NCI-H2029 (cell line): Measurements from ENCODE around the gene SELENOF.
"Not testable (repeated sequence)": the region's sequence is repeated elsewhere in the genome, so short reads cannot be mapped to it uniquely, and the experiment has no call there.

Source experiments
- DNase-seq: peaks from one replicate; lab custom pipeline; 2025; lab: John Stamatoyannopoulos, UW

SELENOF gene

GRCh38 chr1:86916752-86917151, 2.8 kb upstream of the SELENOF start:
- no peak for DNase-seq

GRCh38 chr1:86915737-86916235, 1.9 kb upstream of the SELENOF start:
- DNase-seq = peak; percentile 11

GRCh38 chr1:86914998-86915736, 1.2 kb upstream of the SELENOF start:
- peak; percentile 39 for DNase-seq

GRCh38 chr1:86914601-86914997, 673 bp upstream of the SELENOF start, which contains the start of gene HS2ST1:
Gene HS2ST1, plus strand, starts transcription at chr1:86914635.
- no peak for DNase-seq

- DNase-seq = peak; percentile 4
Measured at GRCh38 chr1:86913399-86913895, 479 bp downstream of the SELENOF start.

GRCh38 chr1:86912281-86912900, 1.5 kb downstream of the SELENOF start:
- DNase-seq = no peak

GRCh38 chr1:86906419-86906818, 7.5 kb downstream of the SELENOF start:
- DNase-seq = peak; percentile 16

GRCh38 chr1:86905875-86906274, 8.1 kb downstream of the SELENOF start:
- DNase-seq = no peak

- not testable (repeated sequence) for DNase-seq
Measured at GRCh38 chr1:86899401-86899800, 14.5 kb downstream of the SELENOF start.

GRCh38 chr1:86888327-86888726, 25.6 kb downstream of the SELENOF start:
- DNase-seq = no peak

GRCh38 chr1:86887479-86888162, 26.3 kb downstream of the SELENOF start:
- no peak for DNase-seq

GRCh38 chr1:86875722-86876121, 38.2 kb downstream of the SELENOF start:
- DNase-seq = no peak

GRCh38 chr1:86872086-86872485, 41.8 kb downstream of the SELENOF start:
- no peak for DNase-seq

- no peak for DNase-seq
Measured at GRCh38 chr1:86871001-86871400, 42.9 kb downstream of the SELENOF start.

- no peak for DNase-seq
Measured at GRCh38 chr1:86868477-86868876, 45.4 kb downstream of the SELENOF start.

- not testable (repeated sequence) for DNase-seq
Measured at GRCh38 chr1:86867278-86867677, 46.6 kb downstream of the SELENOF start.

GRCh38 chr1:86866665-86867064, 47.3 kb downstream of the SELENOF start:
- DNase-seq = no peak

GRCh38 chr1:86865973-86866637, 47.8 kb downstream of the SELENOF start:
- DNase-seq = no peak

GRCh38 chr1:86862920-86863319, 51.0 kb downstream of the SELENOF start:
- no peak for DNase-seq

- DNase-seq = no peak
Measured at GRCh38 chr1:86861424-86861823, 52.5 kb downstream of the SELENOF start.

GRCh38 chr1:86860424-86860823, 53.5 kb downstream of the SELENOF start:
- no peak for DNase-seq

- no peak for DNase-seq
Measured at GRCh38 chr1:86860020-86860419, 53.9 kb downstream of the SELENOF start.
